GM12878 (cell line): ENCODE data around the gene GADL1. TPM values are rescaled to one million over a fixed set of nuclear protein-coding genes. Genes with fewer than 3 reads are reported as not detected.

Source experiments
- ATAC-seq: fragments of 200-7000 bp; cut with Tn5 transposase; 3 replicates; pipeline ENCODE4 v1.9.1; 2020; ENCODE audit warnings: mild to moderate bottlenecking, moderate library complexity
- BruUV-seq: library from RNA; stranded (reverse); fragments of 400-500 nt; replicated peaks from 2 replicates; lab custom pipeline; 2021; lab: Mats Ljungman, UMichigan
- CTCF ChIA-PET: fragments of 300-600 bp; sonication (Branson Sonifier 250); formaldehyde crosslinking; extraction: SDS; loops from one replicate; lab custom pipeline; 2021; ENCODE audit warnings: inconsistent platforms; lab: Yijun Ruan, JAX
- POLR2A ChIA-PET: fragments of 350-600 bp; formaldehyde crosslinking; extraction: SDS; loops from one replicate; lab custom pipeline; 2021; ENCODE audit warnings: inconsistent platforms; lab: Charles Lee
- RAD21 ChIA-PET: fragments of 300-600 bp; sonication (Branson Sonifier 250); formaldehyde crosslinking; loops from one replicate; lab custom pipeline; 2023; ENCODE audit warnings: antibody characterized with exemption; ENCODE audit not compliant: unreplicated experiment; lab: Charles Lee
- SMC1A ChIA-PET: fragments of 300-600 bp; sonication (Branson Sonifier 250); formaldehyde crosslinking; loops from one replicate; lab custom pipeline; 2023; ENCODE audit not compliant: unreplicated experiment, uncharacterized antibody; lab: Charles Lee
- DNase-seq: peaks from one replicate; pipeline ENCODE4 v3.0.0-alpha.2; 2011; ENCODE audit warnings: low read depth, low spot score
- FAIRE-seq: peaks from 3 replicates; lab custom pipeline; 2011; peaks lifted over from hg19 to GRCh38; lab: Jason Lieb, UNC
- H2AFZ ChIP-seq: 2 replicates; pipeline ENCODE4 v1.6.0; 2011; ENCODE audit warnings: low read depth, low read length, control low read depth; ENCODE audit not compliant: control insufficient read depth
- H3K27ac ChIP-seq: 2 replicates; pipeline ENCODE4 v1.5.1; 2011; ENCODE audit warnings: control low read depth; ENCODE audit not compliant: control insufficient read depth, insufficient read depth
- H3K27me3 ChIP-seq, 2 experiments: replicated peaks in 1 of 2; 2 replicates each; pipeline versions ENCODE4 v1.6.0 to v1.6.1; 2011; ENCODE audit warnings: low read length in 1 of 2; ENCODE audit not compliant: control insufficient read depth in 2 of 2, insufficient read depth in 2 of 2
- H3K36me3 ChIP-seq, 2 experiments: 2 replicates each; pipeline ENCODE4 v1.5.1; 2011; ENCODE audit warnings: low read length in 1 of 2; ENCODE audit not compliant: control insufficient read depth in 2 of 2, insufficient read depth in 2 of 2
- H3K4me1 ChIP-seq: 2 replicates; pipeline ENCODE4 v1.6.1; 2011; ENCODE audit warnings: mild to moderate bottlenecking, low read length, moderate library complexity, mixed read lengths; ENCODE audit not compliant: control insufficient read depth, insufficient read depth
- H3K4me2 ChIP-seq: 2 replicates; pipeline ENCODE4 v1.6.0; 2011; ENCODE audit warnings: control low read depth; ENCODE audit not compliant: control insufficient read depth, insufficient read depth
- H3K4me3 ChIP-seq: fragments of 200-600 bp; sonication (generic); 2 replicates; pipeline ENCODE4 v1.5.1; 2016
- H3K79me2 ChIP-seq: 2 replicates; pipeline ENCODE4 v1.6.0; 2011; ENCODE audit warnings: low read length; ENCODE audit not compliant: control insufficient read depth, insufficient read depth
- H3K9ac ChIP-seq: 2 replicates; pipeline ENCODE4 v1.8.0; 2011; ENCODE audit warnings: low read length, control low read depth, mixed read lengths; ENCODE audit not compliant: control insufficient read depth, insufficient read depth
- H3K9me3 ChIP-seq: replicated peaks from 3 replicates; pipeline ENCODE4 v1.5.1; 2011; ENCODE audit warnings: mild to moderate bottlenecking, low read length; ENCODE audit not compliant: control insufficient read depth, insufficient read depth
- H4K20me1 ChIP-seq: 2 replicates; pipeline ENCODE4 v1.6.0; 2011; ENCODE audit not compliant: control insufficient read depth, insufficient read depth
- CEBPB ChIP-seq, 2 experiments: fragments of 150-350 bp in 1 of 2; IDR thresholded peaks; 2 replicates each; pipeline ENCODE4 v1.6.1; 2012 to 2014; ENCODE audit warnings: low read depth in 2 of 2, low read length in 2 of 2, borderline replicate concordance in 1 of 2, inconsistent platforms in 1 of 2
- CHD1 ChIP-seq: IDR thresholded peaks from 2 replicates; pipeline ENCODE4 v1.6.1; 2012; ENCODE audit warnings: low read depth, low read length, improper control_type of control experiment
- ETV6 ChIP-seq, 2 experiments: fragments of 450-650 bp in 1 of 2; IDR thresholded peaks in 1 of 2; conservative IDR thresholded peaks in 1 of 2; 2 replicates each; pipeline ENCODE4 v1.6.1; 2014; ENCODE audit warnings: antibody characterized with exemption in 1 of 2, borderline replicate concordance in 1 of 2, low read depth in 1 of 2, mild to moderate bottlenecking in 1 of 2, moderate library complexity in 1 of 2
- FOXK2 ChIP-seq: fragments of 450-650 bp; IDR thresholded peaks from 2 replicates; pipeline ENCODE4 v1.6.1; 2017; ENCODE audit warnings: mild to moderate bottlenecking, moderate library complexity
- GATAD2B ChIP-seq: fragments of 450-650 bp; conservative IDR thresholded peaks from 2 replicates; pipeline ENCODE4 v1.6.1; 2017; ENCODE audit warnings: low read depth, mild to moderate bottlenecking, moderate library complexity
- IRF5 ChIP-seq: fragments of 450-650 bp; IDR thresholded peaks from 2 replicates; pipeline ENCODE4 v1.6.1; 2017; ENCODE audit warnings: borderline replicate concordance
- MLLT1 ChIP-seq: fragments of 450-650 bp; IDR thresholded peaks from 2 replicates; pipeline ENCODE4 v1.6.1; 2016; ENCODE audit warnings: mild to moderate bottlenecking
- NFXL1 ChIP-seq: fragments of 450-650 bp; IDR thresholded peaks from 2 replicates; pipeline ENCODE4 v1.6.1; 2017; ENCODE audit warnings: antibody characterized with exemption, mild to moderate bottlenecking, borderline replicate concordance
- NFYB ChIP-seq: IDR thresholded peaks from 2 replicates; pipeline ENCODE4 v1.6.1; 2011; ENCODE audit warnings: low read depth, mild to moderate bottlenecking, low read length, improper control_type of control experiment, moderate library complexity; ENCODE audit not compliant: insufficient read depth
- PAX5 ChIP-seq: IDR thresholded peaks from 2 replicates; pipeline ENCODE4 v1.6.1; 2011; ENCODE audit warnings: low read depth, low read length, borderline replicate concordance
- PKNOX1 ChIP-seq: fragments of 450-650 bp; IDR thresholded peaks from 2 replicates; pipeline ENCODE4 v1.6.1; 2016; ENCODE audit warnings: mild to moderate bottlenecking
- RCOR1 ChIP-seq: conservative IDR thresholded peaks from 2 replicates; pipeline ENCODE4 v1.6.1; 2012; ENCODE audit warnings: low read depth, low read length, improper control_type of control experiment
- SMAD1 ChIP-seq: fragments of 450-650 bp; IDR thresholded peaks from 2 replicates; pipeline ENCODE4 v1.6.1; 2018; ENCODE audit warnings: mild to moderate bottlenecking, low read depth; ENCODE audit not compliant: partially characterized antibody
- SMC3 ChIP-seq: IDR thresholded peaks from 2 replicates; pipeline ENCODE4 v1.6.1; 2011; ENCODE audit warnings: low read length, improper control_type of control experiment, borderline replicate concordance
- TCF7 ChIP-seq: IDR thresholded peaks from 2 replicates; pipeline ENCODE4 v1.6.1; 2014; ENCODE audit warnings: antibody characterized with exemption, borderline replicate concordance
- ZNF274 ChIP-seq: IDR thresholded peaks from one replicate; pipeline ENCODE4 v1.8.0; 2011; ENCODE audit not compliant: insufficient read length, insufficient read depth
- ZNF384 ChIP-seq: IDR thresholded peaks from 2 replicates; pipeline ENCODE4 v1.6.1; 2012; ENCODE audit warnings: low read depth, mild to moderate bottlenecking, low read length, improper control_type of control experiment, borderline replicate concordance
- WGBS: methylation state at CpG from one replicate; pipeline ENCODE4 v1.1.6; 2016; ENCODE audit warnings: low lambda C conversion rate; ENCODE audit not compliant: insufficient replicate concordance, insufficient coverage; ENCODE audit errors: missing lambda C conversion rate; 5-methylcytosine and 5-hydroxymethylcytosine counted together
- in situ Hi-C: fragments of 300-500 bp; cut with MboI; formaldehyde crosslinking; loops from 9 replicates; pipeline ENCODE4 v1.14.3; 2018; ENCODE audit warnings: mixed read lengths
- intact Hi-C: fragments of 100-400 bp; cut with micrococcal nuclease; formaldehyde crosslinking; loops from one replicate; pipeline ENCODE4 v1.14.2; 2022; ENCODE audit not compliant: unreplicated experiment
- polyA plus RNA-seq, 11 experiments: library from polyadenylated mRNA; depleted of rRNA in 4 of 11; unstranded in 6 of 11; stranded (reverse) in 5 of 11; fragments of >200 nt; fragmentation: Nextera tagmentation in 4 of 11; fragmentation: Illumina TruSeq in 1 of 11; extraction: Ambion mirVana in 4 of 11; extraction: Trizol in 1 of 11; gene quantifications; 1 replicate in 1 of 11; 2 replicates in 10 of 11; pipeline versions ENCODE4 v1.2.1 to v1.2.3, GENCODE V29; 2011 to 2016; ENCODE audit warnings: inconsistent platforms in 2 of 11, missing spikeins in 2 of 11, low read depth in 1 of 11
- total RNA-seq, 4 experiments: library from RNA; depleted of rRNA in 3 of 4; stranded (reverse); fragments of >200 nt in 3 of 4; fragmentation: Illumina TruSeq in 1 of 4; extraction: Trizol in 1 of 4; gene quantifications; 2 replicates each; pipeline versions ENCODE4 v1.2.1 to v1.2.3, GENCODE V29; 2013 to 2021

Gene GADL1
- total and polyA plus RNA-seq, 10 of the 15 experiments (the other 5 are each of a cell fraction or from before 2014, with no cell fraction given) = 0.04 TPM; not detected in 9

- FAIRE-seq = no peak
- intact Hi-C loops (loop anchor here (1.0 to 10.0 kb wide), 5 partner anchors 248 to 650 kb away; no protein-coding TSS in a partner anchor), in situ Hi-C loops (loop anchor here (10.0 kb wide), 2 partner anchors 588 to 668 kb away; no protein-coding TSS in a partner anchor)
- Histone ChIP-seq H3K4me1 (no peaks in the 10 kb centered on the region), H3K79me2 (no peaks in the 10 kb centered on the region), H3K4me2 (no peak overlapping the region), H3K27ac (no peak overlapping the region), H3K27me3 (no peaks in the 10 kb centered on the region; a peak in 1 of 4 replicates), H3K9ac (no peak overlapping the region), H3K4me3 (no peak overlapping the region), H2AFZ (no peak overlapping the region), H4K20me1 (no peaks in the 10 kb centered on the region), H3K36me3 (no peaks in the 10 kb centered on the region), H3K9me3 (no peaks in the 10 kb centered on the region)
- SMC1A ChIA-PET = interaction anchor here (0.5 to 5.7 kb wide), 22 partner anchors 15 to 679 kb away, joined by 3 to 28 read pairs (median 4); partner anchors contain the start of gene TGFBR2
- WGBS = 36% methylated on average over 3 of the region's 3 CpGs
- CTCF ChIA-PET = interaction anchor here (0.6 to 3.6 kb wide), 26 partner anchors 7 to 684 kb away, joined by 3 to 40 read pairs (median 4); no protein-coding TSS in a partner anchor
- no peak for ATAC-seq
- POLR2A ChIA-PET = no interaction called here
- TF ChIP-seq RCOR1 (no peak), CEBPB (IDR thresholded peaks at IDR 0.05; ENCODE audit: borderline replicate concordance in 1 of 2, low read depth in 2 of 2, low read length in 2 of 2) (no peak), CHD1 (no peak), ZNF384 (no peak), ZNF274 (no peak), TCF7 (no peak), ETV6 (conservative IDR thresholded peaks at IDR 0.05 in 1 of 2, IDR thresholded peaks at IDR 0.05 in 1 of 2; ENCODE audit: borderline replicate concordance in 1 of 2, low read depth in 1 of 2) (no peak), PKNOX1 (no peak), NFXL1 (no peak), PAX5 (no peak), IRF5 (no peak), FOXK2 (no peak), MLLT1 (no peak), GATAD2B (no peak), SMC3 (no peak), NFYB (no peak), SMAD1 (no peak)
- BruUV-seq = no TSS peak
- DNase-seq = no peak
- RAD21 ChIA-PET = interaction anchor here (0.5 to 3.7 kb wide), 13 partner anchors 10 to 1777 kb away, joined by 3 to 25 read pairs (median 3); partner anchors contain the start of gene TGFBR2
Observed at GRCh38 chr3:30692498-30693130, 201.8 kb downstream of the GADL1 start.
